Activated CD8-positive, alpha-beta memory T cell treated with anti-CD3 and anti-CD28 coated beads, Interleukin-2, amount 10 ng/mL, durations not matched to agents 7 days and 5 days (primary cell): ENCODE measurements around the gene GADL1. TPM values are rescaled to one million over a fixed set of nuclear protein-coding genes. Genes with fewer than 3 reads are reported as not detected.

Experiments
- ATAC-seq: fragments of 150-1000 bp; cut with Tn5 transposase; one replicate; pipeline ENCODE4 v1.10.0; 2021; ENCODE audit warnings: moderate library complexity
- CTCF ChIA-PET: fragments of 350-600 bp; sonication (Branson Sonifier 250); formaldehyde crosslinking; loops from one replicate; lab custom pipeline; 2021; ENCODE audit warnings: antibody characterized with exemption; lab: Charles Lee
- DNase-seq: peaks from one replicate; pipeline ENCODE4 v3.0.0-alpha.2; 2020
- H3K27ac Mint-ChIP-seq: one replicate; pipeline ENCODE4 v1.8.0; 2021; ENCODE audit warnings: mild to moderate bottlenecking, mixed read lengths
- H3K27me3 Mint-ChIP-seq: one replicate; pipeline ENCODE4 v1.8.0; 2021; ENCODE audit warnings: mixed read lengths
- H3K36me3 Mint-ChIP-seq: one replicate; pipeline ENCODE4 v1.8.0; 2021; ENCODE audit warnings: mild to moderate bottlenecking, mixed read lengths
- H3K4me1 Mint-ChIP-seq: one replicate; pipeline ENCODE4 v1.8.0; 2021; ENCODE audit warnings: mixed read lengths
- H3K4me3 Mint-ChIP-seq: one replicate; pipeline ENCODE4 v1.8.0; 2021; ENCODE audit warnings: mild to moderate bottlenecking, moderate library complexity, mixed read lengths
- H3K9me3 Mint-ChIP-seq: one replicate; pipeline ENCODE4 v1.8.0; 2022; ENCODE audit warnings: low read depth, mixed read lengths
- total RNA-seq, 2 experiments: library from RNA; stranded (reverse); gene quantifications; one replicate each; pipeline ENCODE4 v1.2.3, GENCODE V29; 2021

The GADL1 gene
- total RNA-seq, 2 experiments from 2014 or later: not detected

- Mint-ChIP-seq H3K27ac (no peak overlapping the region), H3K9me3 (no peaks in the 10 kb centered on the region), H3K4me1 (peaks cover 17% of the 10 kb centered on the region), H3K36me3 (no peaks in the 10 kb centered on the region), H3K27me3 (no peaks in the 10 kb centered on the region), H3K4me3 (no peak overlapping the region)
- CTCF ChIA-PET: interaction anchor here (1.0 kb wide), 1 partner anchor 14 kb away, joined by 3 read pairs; no protein-coding TSS in a partner anchor
- ATAC-seq (no peak), DNase-seq (no peak)
These were observed 156.5 kb downstream of the GADL1 start for GRCh38 chr3:30737743-30738499.

- H3K36me3 Mint-ChIP-seq: no peaks in the 10 kb centered on the region
- CTCF ChIA-PET: interaction anchor here (1.2 kb wide), 1 partner anchor 18 kb away, joined by 3 read pairs; no protein-coding TSS in a partner anchor
- ATAC-seq (no peak), DNase-seq (no peak)
- no peaks in the 10 kb centered on the region for H3K9me3 Mint-ChIP-seq
- no peak overlapping the region for H3K4me3 Mint-ChIP-seq
- H3K4me1 Mint-ChIP-seq: peaks cover 18% of the 10 kb centered on the region
- H3K27me3 Mint-ChIP-seq: no peaks in the 10 kb centered on the region
- no peak overlapping the region for H3K27ac Mint-ChIP-seq
These were observed 160.8 kb downstream of the GADL1 start for GRCh38 chr3:30733696-30734095.

- no peak overlapping the region for H3K4me3 Mint-ChIP-seq
- H3K27me3 Mint-ChIP-seq: no peaks in the 10 kb centered on the region
- peaks cover 15% of the 10 kb centered on the region for H3K4me1 Mint-ChIP-seq
- ATAC-seq (no peak), DNase-seq (no peak)
- H3K9me3 Mint-ChIP-seq: no peaks in the 10 kb centered on the region
- CTCF ChIA-PET: interaction anchor here (1.2 kb wide), 1 partner anchor 18 kb away, joined by 3 read pairs; no protein-coding TSS in a partner anchor
- no peaks in the 10 kb centered on the region for H3K36me3 Mint-ChIP-seq
- H3K27ac Mint-ChIP-seq: no peak overlapping the region
These were observed 161.3 kb downstream of the GADL1 start for GRCh38 chr3:30733209-30733608.

GRCh38 chr3:30730967-30731366 lies 163.5 kb downstream of the GADL1 start:
- no peak for DNase-seq
- H3K27me3 Mint-ChIP-seq: no peaks in the 10 kb centered on the region
- H3K4me1 Mint-ChIP-seq: peaks cover 13% of the 10 kb centered on the region
- H3K36me3 Mint-ChIP-seq: no peaks in the 10 kb centered on the region
- ATAC-seq: no peak
- no peaks in the 10 kb centered on the region for H3K9me3 Mint-ChIP-seq
- H3K4me3 Mint-ChIP-seq: no peak overlapping the region
- CTCF ChIA-PET: interaction anchor here (0.8 kb wide), 1 partner anchor 13 kb away, joined by 3 read pairs; no protein-coding TSS in a partner anchor
- H3K27ac Mint-ChIP-seq: no peak overlapping the region

- peaks cover 13% of the 10 kb centered on the region for H3K4me1 Mint-ChIP-seq
- CTCF ChIA-PET: interaction anchor here (0.9 kb wide), 1 partner anchor 37 kb away, joined by 3 read pairs; no protein-coding TSS in a partner anchor
- ATAC-seq: no peak
- no peak for DNase-seq
- H3K9me3 Mint-ChIP-seq: no peaks in the 10 kb centered on the region
- no peak overlapping the region for H3K4me3 Mint-ChIP-seq
- no peak overlapping the region for H3K27ac Mint-ChIP-seq
- no peaks in the 10 kb centered on the region for H3K27me3 Mint-ChIP-seq
- no peaks in the 10 kb centered on the region for H3K36me3 Mint-ChIP-seq
These were observed 164.5 kb downstream of the GADL1 start for GRCh38 chr3:30729936-30730335.

GRCh38 chr3:30729512-30729911 lies 164.9 kb downstream of the GADL1 start:
- Mint-ChIP-seq H3K4me1 (peaks cover 11% of the 10 kb centered on the region), H3K36me3 (no peaks in the 10 kb centered on the region), H3K9me3 (no peaks in the 10 kb centered on the region), H3K27me3 (no peaks in the 10 kb centered on the region), H3K4me3 (no peak overlapping the region), H3K27ac (no peak overlapping the region)
- DNase-seq (no peak), ATAC-seq (no peak)
- CTCF ChIA-PET: no interaction called here

- Mint-ChIP-seq H3K4me3 (no peak overlapping the region), H3K27me3 (no peaks in the 10 kb centered on the region), H3K27ac (no peak overlapping the region), H3K36me3 (no peaks in the 10 kb centered on the region), H3K4me1 (peaks cover 4% of the 10 kb centered on the region), H3K9me3 (no peaks in the 10 kb centered on the region)
- DNase-seq (no peak), ATAC-seq (no peak)
- CTCF ChIA-PET: no interaction called here
These were observed 166.3 kb downstream of the GADL1 start for GRCh38 chr3:30728143-30728542.

GRCh38 chr3:30724863-30725262 lies 169.6 kb downstream of the GADL1 start:
- Mint-ChIP-seq H3K27ac (no peak overlapping the region), H3K4me3 (no peak overlapping the region), H3K4me1 (peaks cover 4% of the 10 kb centered on the region), H3K27me3 (no peaks in the 10 kb centered on the region), H3K9me3 (no peaks in the 10 kb centered on the region), H3K36me3 (no peaks in the 10 kb centered on the region)
- CTCF ChIA-PET: no interaction called here
- ATAC-seq (no peak), DNase-seq (no peak)

- CTCF ChIA-PET: no interaction called here
- H3K36me3 Mint-ChIP-seq: peaks cover under 1% of the 10 kb centered on the region
- DNase-seq (no peak), ATAC-seq (no peak)
- no peak overlapping the region for H3K4me3 Mint-ChIP-seq
- no peaks in the 10 kb centered on the region for H3K27me3 Mint-ChIP-seq
- H3K9me3 Mint-ChIP-seq: no peaks in the 10 kb centered on the region
- H3K4me1 Mint-ChIP-seq: no peaks in the 10 kb centered on the region
- no peak overlapping the region for H3K27ac Mint-ChIP-seq
These were observed 171.2 kb downstream of the GADL1 start for GRCh38 chr3:30723211-30723610.

- no peak for ATAC-seq
- Mint-ChIP-seq H3K36me3 (peaks cover 1% of the 10 kb centered on the region), H3K9me3 (no peaks in the 10 kb centered on the region), H3K4me1 (no peaks in the 10 kb centered on the region), H3K27ac (no peak overlapping the region), H3K27me3 (no peaks in the 10 kb centered on the region), H3K4me3 (no peak overlapping the region)
- CTCF ChIA-PET: no interaction called here
- DNase-seq: no peak
These were observed 173.2 kb downstream of the GADL1 start for GRCh38 chr3:30721314-30721634.

GRCh38 chr3:30720586-30721313 lies 173.7 kb downstream of the GADL1 start:
- Mint-ChIP-seq H3K9me3 (no peaks in the 10 kb centered on the region), H3K4me3 (no peak overlapping the region), H3K27ac (no peak overlapping the region), H3K27me3 (no peaks in the 10 kb centered on the region), H3K4me1 (no peaks in the 10 kb centered on the region), H3K36me3 (peaks cover 1% of the 10 kb centered on the region)
- no peak for ATAC-seq
- no peak for DNase-seq
- CTCF ChIA-PET: no interaction called here

- Mint-ChIP-seq H3K4me3 (no peak overlapping the region), H3K27me3 (peaks cover 7% of the 10 kb centered on the region), H3K36me3 (peaks cover 1% of the 10 kb centered on the region), H3K9me3 (no peaks in the 10 kb centered on the region), H3K4me1 (no peaks in the 10 kb centered on the region), H3K27ac (no peak overlapping the region)
- no peak for ATAC-seq
- DNase-seq: no peak
- CTCF ChIA-PET: no interaction called here
These were observed 174.9 kb downstream of the GADL1 start for GRCh38 chr3:30719536-30719935.

GRCh38 chr3:30713885-30714503 lies 180.5 kb downstream of the GADL1 start:
- Mint-ChIP-seq H3K9me3 (no peaks in the 10 kb centered on the region), H3K27ac (no peak overlapping the region), H3K4me3 (no peak overlapping the region), H3K4me1 (no peaks in the 10 kb centered on the region), H3K36me3 (peaks cover 1% of the 10 kb centered on the region), H3K27me3 (peaks cover 8% of the 10 kb centered on the region)
- ATAC-seq (no peak), DNase-seq (no peak)
- CTCF ChIA-PET: no interaction called here
